H1 (cell line): Measurements from ENCODE around the gene TTC23. TPM values are rescaled to one million over a fixed set of nuclear protein-coding genes. Genes with fewer than 3 reads are reported as not detected.
"Not testable (repeated sequence)": the region's sequence is repeated elsewhere in the genome, so short reads cannot be mapped to it uniquely, and the experiment has no call there.

Experiments
- CTCF ChIA-PET: fragments of 300-600 bp; sonication (Branson Sonifier 250); formaldehyde crosslinking; loops from one replicate; lab custom pipeline; 2021; ENCODE audit not compliant: partially characterized antibody; lab: Charles Lee
- POLR2A ChIA-PET: fragments of 300-600 bp; sonication (Branson Sonifier 250); formaldehyde crosslinking; loops from one replicate; lab custom pipeline; 2021; ENCODE audit warnings: inconsistent platforms; ENCODE audit not compliant: partially characterized antibody; lab: Charles Lee
- DNase-seq, 2 experiments: peaks; one replicate each; pipeline versions ENCODE4 v3.0.0 to v3.0.0-alpha.2; 2010 to 2022; ENCODE audit warnings: low spot score in 2 of 2, low read depth in 1 of 2, mixed read lengths in 1 of 2
- FAIRE-seq: peaks from 2 replicates; lab custom pipeline; 2011; peaks lifted over from hg19 to GRCh38; lab: Jason Lieb, UNC
- H2AFZ ChIP-seq: 2 replicates; pipeline ENCODE4 v1.8.1; 2012; ENCODE audit warnings: low read length, inconsistent platforms
- H2AK5ac ChIP-seq: 2 replicates; pipeline ENCODE4 v1.6.1; 2013; ENCODE audit warnings: low read depth, low read length
- H2BK120ac ChIP-seq: replicated peaks from 2 replicates; pipeline ENCODE3; 2013; ENCODE audit warnings: low read depth, low read length, inconsistent platforms
- H2BK12ac ChIP-seq: 2 replicates; pipeline ENCODE4 v1.6.1; 2013; ENCODE audit warnings: low read depth, low read length
- H2BK15ac ChIP-seq: 2 replicates; pipeline ENCODE4 v1.6.1; 2013; ENCODE audit warnings: low read length
- H2BK20ac ChIP-seq: 2 replicates; pipeline ENCODE4 v1.6.1; 2013; ENCODE audit warnings: low read length
- H2BK5ac ChIP-seq: 2 replicates; pipeline ENCODE4 v1.6.1; 2013; ENCODE audit warnings: low read depth, low read length
- H3K14ac ChIP-seq: 2 replicates; pipeline ENCODE4 v1.6.1; 2013; ENCODE audit warnings: inconsistent platforms; ENCODE audit not compliant: insufficient read length
- H3K18ac ChIP-seq: 2 replicates; pipeline ENCODE4 v1.6.1; 2013; ENCODE audit warnings: low read length; ENCODE audit errors: extremely low read depth
- H3K23ac ChIP-seq: 2 replicates; pipeline ENCODE4 v1.6.1; 2013; ENCODE audit warnings: inconsistent platforms; ENCODE audit not compliant: insufficient read length
- H3K23me2 ChIP-seq: 2 replicates; pipeline ENCODE4 v1.6.1; 2013; ENCODE audit warnings: low read depth, low read length
- H3K27ac ChIP-seq: 2 replicates; pipeline ENCODE4 v1.6.1; 2011; ENCODE audit warnings: low read depth, low read length, inconsistent platforms
- H3K27me3 ChIP-seq, 4 experiments: replicated peaks in 1 of 4; 1 replicate in 1 of 4; 2 replicates in 3 of 4; pipeline versions ENCODE4 v1.6.1 to v1.8.1; 2011 to 2013; ENCODE audit warnings: low read length in 3 of 4, mild to moderate bottlenecking in 3 of 4, inconsistent platforms in 2 of 4, mixed read lengths in 2 of 4, moderate library complexity in 1 of 4; ENCODE audit not compliant: control insufficient read depth in 3 of 4, insufficient read depth in 3 of 4; ENCODE audit errors: extremely low read depth in 1 of 4
- H3K36me3 ChIP-seq, 4 experiments: 2 replicates each; pipeline versions ENCODE4 v1.6.1 to v1.8.1; 2011 to 2013; ENCODE audit warnings: mild to moderate bottlenecking in 4 of 4, low read length in 3 of 4, moderate library complexity in 2 of 4, control low read depth in 1 of 4, inconsistent platforms in 1 of 4; ENCODE audit not compliant: insufficient read depth in 4 of 4, control insufficient read depth in 2 of 4
- H3K4ac ChIP-seq: replicated peaks from 2 replicates; pipeline ENCODE3; 2013; ENCODE audit warnings: low read length, low read depth, mixed read lengths, inconsistent platforms; ENCODE audit not compliant: insufficient read length
- H3K4me1 ChIP-seq, 4 experiments: replicated peaks in 1 of 4; 1 replicate in 1 of 4; 2 replicates in 3 of 4; pipeline versions ENCODE4 v1.6.1 to v1.8.1; 2011 to 2013; ENCODE audit warnings: low read length in 3 of 4, inconsistent platforms in 2 of 4, mixed read lengths in 1 of 4; ENCODE audit not compliant: insufficient read depth in 4 of 4, control insufficient read depth in 3 of 4
- H3K4me2 ChIP-seq, 2 experiments: 2 replicates each; pipeline versions ENCODE4 v1.6.1 to v1.8.1; 2011 to 2013; ENCODE audit warnings: low read depth in 2 of 2, low read length in 2 of 2, control low read depth in 1 of 2, inconsistent platforms in 1 of 2, mild to moderate bottlenecking in 1 of 2; ENCODE audit not compliant: insufficient read depth in 1 of 2
- H3K4me3 ChIP-seq, 4 experiments: fragments of 200-600, 300-600 bp in 1 of 4; sonication (generic), shearing (Covaris generic), sonication (Bioruptor Twin) in 1 of 4; 2 replicates each; pipeline versions ENCODE4 v1.5.1 to v1.8.1; 2011 to 2016; ENCODE audit warnings: low read length in 4 of 4, low read depth in 3 of 4, control low read depth in 2 of 4, inconsistent platforms in 2 of 4, mild to moderate bottlenecking in 2 of 4, mixed read lengths in 1 of 4, moderate library complexity in 1 of 4; ENCODE audit not compliant: insufficient read depth in 2 of 4; ENCODE audit errors: extremely low read depth in 1 of 4
- H3K56ac ChIP-seq: replicated peaks from 2 replicates; pipeline ENCODE3; 2013; ENCODE audit warnings: low read depth, mild to moderate bottlenecking, mixed read lengths, low read length, inconsistent platforms; ENCODE audit not compliant: insufficient read length
- H3K79me1 ChIP-seq: 2 replicates; pipeline ENCODE4 v1.6.1; 2013; ENCODE audit warnings: low read depth, low read length, control low read depth
- H3K79me2 ChIP-seq, 2 experiments: 2 replicates each; pipeline versions ENCODE4 v1.6.1 to v1.8.1; 2012 to 2013; ENCODE audit warnings: low read length in 2 of 2, mild to moderate bottlenecking in 2 of 2, inconsistent platforms in 1 of 2; ENCODE audit not compliant: insufficient read depth in 2 of 2, control insufficient read depth in 1 of 2
- H3K9ac ChIP-seq, 4 experiments: replicated peaks in 1 of 4; 1 replicate in 1 of 4; 2 replicates in 3 of 4; pipeline versions ENCODE4 v1.6.1 to v1.8.1; 2011 to 2013; ENCODE audit warnings: low read depth in 3 of 4, low read length in 3 of 4, control low read depth in 2 of 4, mild to moderate bottlenecking in 2 of 4, moderate library complexity in 2 of 4, inconsistent platforms in 1 of 4; ENCODE audit errors: extremely low read depth in 1 of 4
- H3K9me3 ChIP-seq, 2 experiments: 2 replicates each; pipeline versions ENCODE4 v1.6.1 to v1.8.1; 2012 to 2013; ENCODE audit warnings: mild to moderate bottlenecking in 2 of 2, moderate library complexity in 2 of 2, control low read depth in 1 of 2, inconsistent platforms in 1 of 2, low read depth in 1 of 2, low read length in 1 of 2, mixed read lengths in 1 of 2; ENCODE audit not compliant: insufficient read depth in 2 of 2
- H4K20me1 ChIP-seq, 2 experiments: replicated peaks in 1 of 2; 2 replicates each; pipeline versions ENCODE3 to v1.8.1; 2011 to 2013; ENCODE audit warnings: inconsistent platforms in 2 of 2, low read length in 2 of 2, mild to moderate bottlenecking in 1 of 2; ENCODE audit not compliant: insufficient read depth in 2 of 2, control insufficient read depth in 1 of 2
- H4K5ac ChIP-seq: 2 replicates; pipeline ENCODE4 v1.6.1; 2013; ENCODE audit warnings: low read length, low read depth, mixed read lengths, inconsistent platforms; ENCODE audit not compliant: insufficient read length
- H4K8ac ChIP-seq: 2 replicates; pipeline ENCODE4 v1.8.0; 2013; ENCODE audit warnings: mild to moderate bottlenecking, moderate library complexity, low read length, inconsistent platforms; ENCODE audit not compliant: insufficient read depth; ENCODE audit errors: extremely low read depth
- H4K91ac ChIP-seq: replicated peaks from 2 replicates; pipeline ENCODE3; 2013; ENCODE audit warnings: low read length, mixed read lengths, inconsistent platforms; ENCODE audit not compliant: insufficient read length
- WGBS, 2 experiments: shearing (Covaris generic) in 1 of 2; methylation state at CpG; one replicate each; pipeline versions ENCODE4 v1.1.6 to v1.1.7; 2013 to 2015; ENCODE audit warnings: low lambda C conversion rate in 2 of 2, mixed read lengths in 2 of 2, inconsistent platforms in 1 of 2, low coverage in 1 of 2, missing lambda C conversion rate in 1 of 2; ENCODE audit not compliant: insufficient replicate concordance in 2 of 2, insufficient coverage in 1 of 2, insufficient read length in 1 of 2; ENCODE audit errors: extremely low coverage in 1 of 2, missing lambda C conversion rate in 1 of 2; 5-methylcytosine and 5-hydroxymethylcytosine counted together
- polyA plus RNA-seq, 7 experiments: library from polyadenylated mRNA; depleted of rRNA in 3 of 7; stranded (reverse) in 5 of 7; unstranded in 2 of 7; fragments of >200 nt in 5 of 7; fragments of 200-250 nt in 2 of 7; gene quantifications; 1 replicate in 5 of 7; 2 replicates in 1 of 7; 4 replicates in 1 of 7; pipeline versions ENCODE4 v1.2.1 to v1.2.3, GENCODE V29; 2011 to 2013; ENCODE audit warnings: missing spikeins in 2 of 7, mixed read lengths in 2 of 7
- total RNA-seq: library from RNA; stranded (reverse); fragmentation: NEBNext Ultra II Directional; extraction: Animal tissue kit (Norgen Biotek cat#: 25700); gene quantifications from 2 replicates; pipeline ENCODE4 v1.2.1, GENCODE V29; 2021

Gene TTC23
- total and polyA plus RNA-seq, 2 of the 8 experiments (the other 6 are each of a cell fraction or from before 2014, with no cell fraction given), result 4.8 to 23.0 TPM

- not testable (repeated sequence) for FAIRE-seq
These were observed 57.2 kb downstream of the TTC23 start for GRCh38 chr15:99192181-99192580.

More at GRCh38 chr15:99192181-99192580, 57.2 kb downstream of the TTC23 start:
- H3K79me2 ChIP-seq, H4K20me1 ChIP-seq, H3K14ac ChIP-seq, H2BK20ac ChIP-seq, POLR2A ChIA-PET, H2BK120ac ChIP-seq, H3K4me2 ChIP-seq, H3K18ac ChIP-seq, H4K8ac ChIP-seq, H4K5ac ChIP-seq, H3K56ac ChIP-seq, H3K23me2 ChIP-seq, H2BK12ac ChIP-seq, H3K79me1 ChIP-seq, H2AFZ ChIP-seq, H3K4me3 ChIP-seq, H4K91ac ChIP-seq, H3K9ac ChIP-seq, H3K4ac ChIP-seq, DNase-seq, H2BK5ac ChIP-seq, H2BK15ac ChIP-seq, H3K27me3 ChIP-seq, H3K4me1 ChIP-seq, H3K27ac ChIP-seq, H3K23ac ChIP-seq, H2AK5ac ChIP-seq: not testable (repeated sequence)
- WGBS, 2 experiments, result 89% methylated on average over 1 of the region's 1 CpG; no CpG with 5 or more reads in 1 of the 2 experiments
- CTCF ChIA-PET, result interaction anchor here (0.9 kb wide), 1 partner anchor 87 kb away, joined by 5 read pairs; the partner anchor contains the start of gene SYNM
- H3K36me3 ChIP-seq, result peaks cover 0 to 27% (median 1%) of the 10 kb centered on the region in 4 experiments; a peak in 3 of 8 replicates
- peaks cover 10 to 14% of the 10 kb centered on the region in 2 experiments for H3K9me3 ChIP-seq
